Stimulated activated CD8-positive, alpha-beta memory T cell treated with anti-CD3 and anti-CD28 coated beads, Interleukin-2, amount 100 ng/mL, for 1 hour (primary cell): ENCODE results near the gene ESYT3.
"Not testable (repeated sequence)": the region's sequence is repeated elsewhere in the genome, so short reads cannot be mapped to it uniquely, and the experiment has no call there.

Experiments
- DNase-seq, 2 donors: peaks; one replicate each; pipeline ENCODE4 v3.0.0-alpha.2; 2020; ENCODE audit warnings: low read depth in 2 of 2

Gene ESYT3

GRCh38 chr3:138493804-138494606, 59.6 kb downstream of the ESYT3 start:
- no peak for DNase-seq

- no peak for DNase-seq
These were observed 60.2 kb downstream of the ESYT3 start for GRCh38 chr3:138494607-138494929.

GRCh38 chr3:138495638-138496037, 61.2 kb downstream of the ESYT3 start:
- DNase-seq = not testable (repeated sequence)

GRCh38 chr3:138496436-138496835, 62.0 kb downstream of the ESYT3 start:
- no peak for DNase-seq

- DNase-seq = no peak
These were observed 62.6 kb downstream of the ESYT3 start for GRCh38 chr3:138497021-138497420.

- DNase-seq = no peak
These were observed 63.4 kb downstream of the ESYT3 start for GRCh38 chr3:138497851-138498250.

GRCh38 chr3:138498991-138499390, 64.6 kb downstream of the ESYT3 start:
- DNase-seq = no peak

GRCh38 chr3:138507524-138507923, 73.1 kb downstream of the ESYT3 start:
- DNase-seq = no peak

- DNase-seq = no peak
These were observed 75.2 kb downstream of the ESYT3 start for GRCh38 chr3:138509586-138509985.

GRCh38 chr3:138511945-138512344, 77.5 kb downstream of the ESYT3 start:
- no peak for DNase-seq

- DNase-seq = no peak
These were observed 78.9 kb downstream of the ESYT3 start for GRCh38 chr3:138513090-138513843.

GRCh38 chr3:138521445-138521844, 87.0 kb downstream of the ESYT3 start:
- DNase-seq = not testable (repeated sequence)
